Spleen (tissue), 7 donors: ENCODE data around the gene MAD2L2.

Source experiments
- CTCF ChIP-seq, 11 experiments: fragments of 200-600 bp in 7 of 11; fragments of 450-650 bp in 4 of 11; sonication (generic) in 4 of 11; IDR thresholded peaks in 8 of 11; conservative IDR thresholded peaks in 3 of 11; 1 replicate in 7 of 11; 2 replicates in 4 of 11; pipeline versions ENCODE4 v1.4.0 to v1.8.0; 2016 to 2021; ENCODE audit warnings: antibody characterized with exemption in 11 of 11, inconsistent platforms in 4 of 11, mild to moderate bottlenecking in 1 of 11
- POLR2AphosphoS5 ChIP-seq, 3 donors: sonication (generic); formaldehyde crosslinking; IDR thresholded peaks; one replicate each; pipeline ENCODE4 v1.5.1; 2017; ENCODE audit warnings: antibody characterized with exemption in 3 of 3
- donor health status: DM: no; HTN: no; CAD: no; lungs with moderate emphysema.
- donor health status: DM: no; HTN: no; CAD: no.
- donor health status: DM: no; HTN: no; CAD: no.

- TF ChIP-seq CTCF (IDR thresholded peaks at IDR 0.05 in 8 of 11, conservative IDR thresholded peaks at IDR 0.05 in 3 of 11) (no peak), POLR2AphosphoS5 (IDR thresholded peaks at IDR 0.05) (no peak)
These were observed 11.2 kb upstream of the MAD2L2 start for GRCh38 chr1:11691928-11692711.
